Activated B cell treated with CpG ODN at 0.5 μM for 24 hours (primary cell): ENCODE data around the gene SPATA4. TPM values are rescaled to one million over a fixed set of nuclear protein-coding genes. Genes with fewer than 3 reads are reported as not detected.

Experiments used
- ATAC-seq: fragments of 200-7000 bp; cut with Tn5 transposase; one replicate; pipeline ENCODE4 v1.10.0; 2021; ENCODE audit warnings: low read depth, mild to moderate bottlenecking, moderate library complexity
- CTCF ChIA-PET: fragments of 350-600 bp; sonication (Branson Sonifier 250); formaldehyde crosslinking; loops from one replicate; lab custom pipeline; 2021; ENCODE audit warnings: antibody characterized with exemption; lab: Charles Lee
- POLR2A ChIA-PET: fragments of 350-600 bp; sonication (Branson Sonifier 250); formaldehyde crosslinking; loops from one replicate; lab custom pipeline; 2021; ENCODE audit warnings: antibody characterized with exemption; lab: Charles Lee
- DNase-seq: peaks from one replicate; pipeline ENCODE4 v3.0.0; 2022
- H3K27ac Mint-ChIP-seq: one replicate; pipeline ENCODE4 v1.8.0; 2020; ENCODE audit warnings: mixed read lengths
- H3K27me3 Mint-ChIP-seq: one replicate; pipeline ENCODE4 v1.8.0; 2021; ENCODE audit warnings: mixed read lengths
- H3K36me3 Mint-ChIP-seq: one replicate; pipeline ENCODE4 v1.8.0; 2021; ENCODE audit warnings: low read depth, mixed read lengths
- H3K4me1 Mint-ChIP-seq: one replicate; pipeline ENCODE4 v1.8.0; 2021; ENCODE audit warnings: mixed read lengths
- H3K4me3 Mint-ChIP-seq: one replicate; pipeline ENCODE4 v1.8.0; 2020; ENCODE audit warnings: mild to moderate bottlenecking, mixed read lengths
- H3K9me3 Mint-ChIP-seq: one replicate; pipeline ENCODE4 v1.8.0; 2020; ENCODE audit warnings: mixed read lengths
- intact Hi-C: fragments of 100-400 bp; cut with micrococcal nuclease; formaldehyde crosslinking; loops from one replicate; pipeline ENCODE4 v1.15.1; 2024
- total RNA-seq: library from RNA; stranded (reverse); gene quantifications from 2 replicates; pipeline ENCODE4 v1.2.3, GENCODE V29; 2022
- TF ChIP-seq, protein P1 (sequence below): fragments of 200-600 bp; IDR thresholded peaks from one replicate; pipeline ENCODE4 v1.8.0; 2022; ENCODE audit warnings: antibody characterized with exemption, mild to moderate bottlenecking

Gene SPATA4
- total RNA-seq: not detected in 2 replicates

DNA sequence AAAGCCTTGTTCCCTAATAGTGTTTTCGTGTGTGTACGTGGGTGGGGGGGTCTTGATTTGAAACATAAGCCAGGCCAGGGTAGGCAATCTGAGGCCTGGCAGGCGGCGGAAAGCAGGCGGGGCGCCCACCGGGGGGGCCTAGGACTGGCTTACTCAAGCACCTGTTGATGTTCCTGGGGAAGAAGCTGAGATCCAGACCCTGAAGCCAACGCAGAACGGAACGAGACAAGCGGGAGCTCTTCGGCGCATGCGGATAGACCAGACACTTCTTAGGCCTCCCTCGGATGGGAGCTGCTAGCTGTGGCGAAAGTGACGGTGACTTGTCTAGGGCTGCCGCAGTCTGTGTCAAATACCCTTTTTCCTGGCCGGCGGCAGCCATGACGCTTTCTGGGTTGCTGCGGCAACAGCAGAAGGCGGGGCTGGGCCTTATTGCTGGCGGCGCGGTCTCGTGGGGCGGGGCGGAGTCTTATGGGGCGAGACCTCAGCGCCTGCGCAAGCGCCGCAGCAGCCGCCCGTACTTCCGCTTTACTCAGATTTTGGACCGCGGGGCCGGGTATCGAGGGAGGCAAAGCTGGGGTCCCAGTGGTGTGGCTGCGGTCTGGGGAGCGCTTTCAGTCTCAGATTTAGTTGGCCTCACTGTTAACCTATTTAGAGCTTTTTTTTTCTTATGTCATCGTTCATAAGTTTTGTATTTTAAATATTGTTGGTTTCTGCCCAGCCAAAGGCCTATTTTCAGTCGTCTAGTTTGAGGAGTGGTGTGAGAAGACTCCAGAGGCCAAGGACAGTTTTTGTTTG, at the start of gene SPATA4:
TSS of gene SPATA4 (minus strand) at position 402 of the 795 bp plus-strand sequence. CDS start at position 379, 23 bp downstream.
- POLR2A ChIA-PET: interaction anchor here (1.0 to 1.5 kb wide), 4 partner anchors 105 to 1247 kb away, joined by 3 to 12 read pairs (median 4); partner anchors contain the start of gene AGA
- peak; percentile 94 for DNase-seq

DNA sequence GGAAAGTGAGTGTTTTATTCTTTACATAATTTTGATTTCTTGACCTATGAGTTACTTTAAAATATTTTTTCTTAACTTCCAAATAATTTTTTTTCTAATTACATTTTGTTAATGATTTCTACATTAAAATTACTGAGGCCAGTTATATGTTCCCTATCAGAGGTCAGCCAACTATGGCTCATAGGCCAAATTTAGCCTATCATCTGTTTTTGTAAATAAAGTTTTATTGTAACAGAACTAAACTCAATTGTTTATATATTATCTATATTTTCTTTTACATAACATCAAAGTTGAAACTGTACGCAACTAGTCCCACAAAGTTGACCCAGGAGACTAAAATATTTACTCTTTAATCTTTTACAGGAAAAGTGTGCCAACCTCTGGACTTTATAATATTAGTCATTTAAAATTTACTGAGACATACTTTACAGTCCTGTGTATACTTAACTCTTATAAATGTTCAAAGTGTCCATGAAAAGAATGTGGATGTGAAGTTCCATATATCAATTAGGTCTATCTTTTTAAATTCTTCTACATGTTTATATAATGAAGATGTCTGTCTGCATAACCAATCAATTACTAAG, 47.5 kb upstream of the SPATA4 start:
- Mint-ChIP-seq H3K9me3 (peaks cover 3% of the 10 kb centered on the region), H3K4me3 (no peak overlapping the region), H3K27ac (no peak overlapping the region), H3K36me3 (no peaks in the 10 kb centered on the region), H3K4me1 (no peaks in the 10 kb centered on the region), H3K27me3 (peaks cover 5% of the 10 kb centered on the region)
- ATAC-seq (no peak), DNase-seq (no peak)
- intact Hi-C loops: no loop called here
- TF ChIP-seq, protein P1, sequence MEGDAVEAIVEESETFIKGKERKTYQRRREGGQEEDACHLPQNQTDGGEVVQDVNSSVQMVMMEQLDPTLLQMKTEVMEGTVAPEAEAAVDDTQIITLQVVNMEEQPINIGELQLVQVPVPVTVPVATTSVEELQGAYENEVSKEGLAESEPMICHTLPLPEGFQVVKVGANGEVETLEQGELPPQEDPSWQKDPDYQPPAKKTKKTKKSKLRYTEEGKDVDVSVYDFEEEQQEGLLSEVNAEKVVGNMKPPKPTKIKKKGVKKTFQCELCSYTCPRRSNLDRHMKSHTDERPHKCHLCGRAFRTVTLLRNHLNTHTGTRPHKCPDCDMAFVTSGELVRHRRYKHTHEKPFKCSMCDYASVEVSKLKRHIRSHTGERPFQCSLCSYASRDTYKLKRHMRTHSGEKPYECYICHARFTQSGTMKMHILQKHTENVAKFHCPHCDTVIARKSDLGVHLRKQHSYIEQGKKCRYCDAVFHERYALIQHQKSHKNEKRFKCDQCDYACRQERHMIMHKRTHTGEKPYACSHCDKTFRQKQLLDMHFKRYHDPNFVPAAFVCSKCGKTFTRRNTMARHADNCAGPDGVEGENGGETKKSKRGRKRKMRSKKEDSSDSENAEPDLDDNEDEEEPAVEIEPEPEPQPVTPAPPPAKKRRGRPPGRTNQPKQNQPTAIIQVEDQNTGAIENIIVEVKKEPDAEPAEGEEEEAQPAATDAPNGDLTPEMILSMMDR: no peak
- ChIA-PET CTCF (no interaction called here), POLR2A (no interaction called here)

More for the DNA sequence above, at the start of gene SPATA4:
- CTCF ChIA-PET: no interaction called here
- TF ChIP-seq, protein P1: no peak
- ATAC-seq: peak; percentile 97
- Mint-ChIP-seq H3K4me1 (peaks cover 10% of the 10 kb centered on the region), H3K9me3 (no peaks in the 10 kb centered on the region), H3K27ac (peak within 1 kb of the TSS; percentile 87), H3K27me3 (peaks cover 41% of the 10 kb centered on the region), H3K4me3 (peak within 1 kb of the TSS; percentile 87), H3K36me3 (no peaks in the 10 kb centered on the region)
- intact Hi-C loops: loop anchor here (1.0 to 5.0 kb wide), 6 partner anchors 71 to 1913 kb away; partner anchors contain the start of genes AGA, CEP44, FBXO8 and SPCS3

DNA sequence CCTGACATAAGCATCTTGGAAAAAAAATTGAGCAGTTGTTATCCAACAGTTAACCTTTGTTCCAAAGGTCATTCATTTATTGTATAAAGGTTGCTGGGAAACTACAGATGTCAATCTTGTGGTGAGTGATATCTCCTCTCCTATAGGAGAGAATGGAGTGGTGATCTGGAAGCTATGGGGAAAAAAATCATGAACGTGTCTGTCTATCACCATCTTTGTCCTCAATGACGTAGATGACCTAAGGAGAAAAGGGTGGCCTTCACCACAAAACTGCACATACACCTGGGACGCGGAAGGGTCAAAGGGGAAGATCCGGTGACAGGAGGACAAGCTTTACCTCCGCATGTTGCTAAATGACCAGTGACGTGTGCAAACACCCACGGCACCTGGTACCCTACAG, 46.3 kb upstream of the SPATA4 start:
- no peak overlapping the region for H3K4me3 Mint-ChIP-seq
- TF ChIP-seq, protein P1: no peak
- H3K36me3 Mint-ChIP-seq: no peaks in the 10 kb centered on the region
- intact Hi-C loops: no loop called here
- DNase-seq: no peak
- H3K9me3 Mint-ChIP-seq: peaks cover 3% of the 10 kb centered on the region
- peaks cover 7% of the 10 kb centered on the region for H3K27me3 Mint-ChIP-seq
- ChIA-PET POLR2A (no interaction called here), CTCF (no interaction called here)
- no peak for ATAC-seq
- H3K4me1 Mint-ChIP-seq: no peaks in the 10 kb centered on the region
- no peak overlapping the region for H3K27ac Mint-ChIP-seq

DNA sequence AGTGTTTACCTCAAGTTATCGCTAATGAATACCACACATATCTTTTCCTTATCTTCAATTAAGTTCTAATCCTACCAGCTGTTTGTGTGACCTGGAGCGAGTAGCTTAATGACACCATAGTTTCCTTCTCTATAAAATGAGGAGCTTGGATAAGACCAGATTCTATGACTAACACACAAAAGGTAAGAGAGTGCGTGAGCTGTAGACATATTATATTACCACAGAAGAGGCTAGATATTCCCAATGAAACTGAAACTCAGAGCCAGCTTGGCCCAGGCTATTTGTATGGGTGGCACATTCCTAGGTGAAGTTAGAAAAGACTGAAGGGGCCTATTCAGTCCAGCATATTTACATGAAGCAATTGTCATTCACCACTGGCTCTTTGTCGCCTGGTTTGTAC, 43.4 kb upstream of the SPATA4 start:
- H3K9me3 Mint-ChIP-seq: no peaks in the 10 kb centered on the region
- TF ChIP-seq, protein P1: no peak
- intact Hi-C loops: no loop called here
- ATAC-seq (no peak), DNase-seq (no peak)
- POLR2A ChIA-PET: interaction anchor here (0.5 kb wide), 1 partner anchor 321 kb away, joined by 5 read pairs; no protein-coding TSS in a partner anchor
- H3K4me3 Mint-ChIP-seq: no peak overlapping the region
- H3K36me3 Mint-ChIP-seq: no peaks in the 10 kb centered on the region
- H3K4me1 Mint-ChIP-seq: no peaks in the 10 kb centered on the region
- CTCF ChIA-PET: no interaction called here
- H3K27me3 Mint-ChIP-seq: peaks cover 11% of the 10 kb centered on the region
- no peak overlapping the region for H3K27ac Mint-ChIP-seq

DNA sequence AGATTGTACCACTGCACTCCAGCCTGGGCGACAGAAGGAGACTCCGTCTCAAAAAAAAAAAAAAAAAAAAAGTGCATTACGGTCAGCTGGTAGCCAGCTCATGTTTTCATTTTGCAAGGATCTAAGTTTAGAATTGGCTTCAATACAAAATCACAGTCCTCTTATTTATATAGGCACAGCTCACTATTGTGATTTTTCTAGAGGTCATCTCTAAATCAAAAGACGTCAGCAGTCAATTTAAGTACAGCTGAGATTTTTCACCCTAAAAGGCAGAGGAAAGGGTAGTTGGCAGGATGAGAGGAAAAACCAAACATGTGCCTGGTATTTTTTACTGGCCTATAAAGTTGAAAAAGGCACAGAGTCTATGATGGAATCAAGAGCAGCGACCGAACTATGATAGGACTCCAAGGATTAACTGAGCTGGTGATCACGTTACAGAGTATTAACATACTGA, 42.8 kb upstream of the SPATA4 start:
- CTCF ChIA-PET: no interaction called here

More for the DNA sequence above, 42.8 kb upstream of the SPATA4 start:
- Mint-ChIP-seq H3K4me3 (no peak overlapping the region), H3K27me3 (peaks cover 13% of the 10 kb centered on the region), H3K9me3 (no peaks in the 10 kb centered on the region), H3K27ac (no peak overlapping the region), H3K36me3 (no peaks in the 10 kb centered on the region), H3K4me1 (no peaks in the 10 kb centered on the region)
- ATAC-seq (no peak), DNase-seq (no peak)
- POLR2A ChIA-PET: interaction anchor here (0.5 kb wide), 1 partner anchor 320 kb away, joined by 5 read pairs; no protein-coding TSS in a partner anchor
- intact Hi-C loops: no loop called here
- TF ChIP-seq, protein P1: no peak
